Body of pancreas (tissue), 4 donors: Measurements from ENCODE around the gene ESPL1. TPM values are rescaled to one million over a fixed set of nuclear protein-coding genes. Genes with fewer than 3 reads are reported as not detected.

ENCODE experiments used
- ATAC-seq: fragments of 150-250 bp; one replicate; pipeline ENCODE4 v1.9.1; 2016
- DNase-seq, 4 donors: peaks; one replicate each; pipeline ENCODE4 v3.0.0-alpha.2; 2019
- H3K27ac ChIP-seq, 4 donors: fragments of 200-600 bp; sonication (generic); 1 replicate in 3 of 4; 2 replicates in 1 of 4; pipeline versions ENCODE4 v1.5.1 to v1.6.1; 2016 to 2019; ENCODE audit warnings: mild to moderate bottlenecking in 1 of 4, mixed read lengths in 1 of 4, moderate library complexity in 1 of 4
- H3K27me3 ChIP-seq, 2 donors: fragments of 200-600 bp; sonication (generic); one replicate each; pipeline ENCODE4 v1.6.0; 2016; ENCODE audit warnings: mild to moderate bottlenecking in 1 of 2
- H3K36me3 ChIP-seq, 2 donors: fragments of 200-600 bp; sonication (generic); replicated peaks in 1 of 2; 2 replicates each; pipeline ENCODE4 v1.5.1; 2016; ENCODE audit warnings: low read depth in 2 of 2; ENCODE audit not compliant: insufficient read depth in 1 of 2
- H3K4me1 ChIP-seq: fragments of 200-600 bp; sonication (generic); one replicate; pipeline ENCODE4 v1.6.0; 2016
- H3K4me3 ChIP-seq, 2 donors: fragments of 200-600 bp; sonication (generic); 1 replicate in 1 of 2; 2 replicates in 1 of 2; pipeline ENCODE4 v1.5.1; 2016 to 2019
- H3K9me3 ChIP-seq, 3 donors: fragments of 200-600 bp; sonication (generic); 1 replicate in 2 of 3; 2 replicates in 1 of 3; pipeline ENCODE4 v1.5.1; 2016
- CTCF ChIP-seq, 7 experiments: fragments of 450-650 bp in 4 of 7; fragments of 200-600 bp in 3 of 7; sonication (generic) in 3 of 7; IDR thresholded peaks; one replicate each; pipeline ENCODE4 v1.5.1; 2016 to 2019; ENCODE audit warnings: antibody characterized with exemption in 7 of 7
- POLR2A ChIP-seq, 3 donors: fragments of 450-650 bp; IDR thresholded peaks; one replicate each; pipeline ENCODE4 v1.6.1; 2016; ENCODE audit warnings: antibody characterized with exemption in 3 of 3, mild to moderate bottlenecking in 2 of 3
- WGBS, 2 donors: methylation state at CpG; one replicate each; pipeline ENCODE4 v1.1.5; 2017; 5-methylcytosine and 5-hydroxymethylcytosine counted together
- intact Hi-C: fragments of 100-400 bp; cut with DNase I; formaldehyde crosslinking; loops from one replicate; pipeline ENCODE4 v1.15.1; 2023
- total RNA-seq, 2 donors: library from RNA; depleted of rRNA; stranded (reverse); fragments of >200 nt; gene quantifications; one replicate each; pipeline ENCODE4 v1.1.0, GENCODE V29; 2016

ESPL1 gene
- total RNA-seq, 2 donors from 2014 or later: not detected

- TF ChIP-seq POLR2A (IDR thresholded peaks at IDR 0.05): no peak
- TF ChIP-seq CTCF (IDR thresholded peaks at IDR 0.05): no peak
- peak overlapping the region in 3 of 4 donors; percentile 94 to 100 (median 98) for H3K27ac ChIP-seq
- ATAC-seq (no peak), DNase-seq (no peak)
- H3K4me3 ChIP-seq: no peak overlapping the region
- intact Hi-C loops: no loop called here
- peaks cover 45% of the 10 kb centered on the region for H3K4me1 ChIP-seq
- H3K36me3 ChIP-seq: no peaks in the 10 kb centered on the region
- WGBS, 2 donors: 66 to 69% methylated on average over 4 of the region's 4 CpGs
- no peaks in the 10 kb centered on the region for H3K9me3 ChIP-seq
- no peaks in the 10 kb centered on the region for H3K27me3 ChIP-seq
Measured at GRCh38 chr12:53222806-53223261, 45.3 kb upstream of the ESPL1 start.

GRCh38 chr12:53223389-53224060 lies 44.6 kb upstream of the ESPL1 start:
- peak overlapping the region in 3 of 4 donors; percentile 94 to 100 (median 98) for H3K27ac ChIP-seq
- TF ChIP-seq CTCF (IDR thresholded peaks at IDR 0.05): no peak
- 28 to 48% methylated on average over 15 to 16 of the region's 16 CpGs for WGBS, 2 donors
- no peaks in the 10 kb centered on the region for H3K9me3 ChIP-seq
- DNase-seq: peak in 2 of 4 donors; percentile 31 to 34
- intact Hi-C loops: no loop called here
- no peak overlapping the region for H3K4me3 ChIP-seq
- no peak for ATAC-seq
- H3K27me3 ChIP-seq: no peaks in the 10 kb centered on the region
- no peaks in the 10 kb centered on the region for H3K36me3 ChIP-seq
- peaks cover 38% of the 10 kb centered on the region for H3K4me1 ChIP-seq

GRCh38 chr12:53224061-53224896 lies 43.8 kb upstream of the ESPL1 start:
- TF ChIP-seq POLR2A (IDR thresholded peaks at IDR 0.05) (no peak), CTCF (IDR thresholded peaks at IDR 0.05) (peak in 1 of 7 experiments; percentile 8)
- no peaks in the 10 kb centered on the region for H3K9me3 ChIP-seq
- peaks cover 31% of the 10 kb centered on the region for H3K4me1 ChIP-seq
- H3K27me3 ChIP-seq: no peaks in the 10 kb centered on the region
- peak overlapping the region in 2 of 4 donors; percentile 98 to 100 for H3K27ac ChIP-seq
- H3K36me3 ChIP-seq: no peaks in the 10 kb centered on the region
- DNase-seq: peak in 2 of 4 donors; percentile 28
- no peak overlapping the region for H3K4me3 ChIP-seq
- no peak for ATAC-seq
- intact Hi-C loops: no loop called here
- 66 to 72% methylated on average over 11 of the region's 11 CpGs for WGBS, 2 donors

- Histone ChIP-seq H3K36me3 (no peaks in the 10 kb centered on the region), H3K4me3 (no peak overlapping the region), H3K27me3 (no peaks in the 10 kb centered on the region), H3K4me1 (peaks cover 26% of the 10 kb centered on the region), H3K9me3 (no peaks in the 10 kb centered on the region), H3K27ac (peak overlapping the region in 1 of 4 donors; percentile 100)
- TF ChIP-seq CTCF (IDR thresholded peaks at IDR 0.05): no peak
- TF ChIP-seq POLR2A (IDR thresholded peaks at IDR 0.05): no peak
- ATAC-seq (no peak), DNase-seq (no peak)
- intact Hi-C loops: no loop called here
- 76% methylated on average over 10 of the region's 10 CpGs for WGBS, 2 donors
Measured at GRCh38 chr12:53224897-53225634, 43.0 kb upstream of the ESPL1 start.
